GM21447 (cell line): ENCODE data around the gene HYAL1.
A peak's percentile ranks its signal among the peaks of the same experiment; 100 is the strongest.

Experiments used
- ATAC-seq: cut with Tn5 transposase; IDR thresholded peaks from one replicate; pipeline ENCODE4 v1.9.1; 2021; ENCODE audit not compliant: unreplicated experiment

Gene HYAL1

DNA sequence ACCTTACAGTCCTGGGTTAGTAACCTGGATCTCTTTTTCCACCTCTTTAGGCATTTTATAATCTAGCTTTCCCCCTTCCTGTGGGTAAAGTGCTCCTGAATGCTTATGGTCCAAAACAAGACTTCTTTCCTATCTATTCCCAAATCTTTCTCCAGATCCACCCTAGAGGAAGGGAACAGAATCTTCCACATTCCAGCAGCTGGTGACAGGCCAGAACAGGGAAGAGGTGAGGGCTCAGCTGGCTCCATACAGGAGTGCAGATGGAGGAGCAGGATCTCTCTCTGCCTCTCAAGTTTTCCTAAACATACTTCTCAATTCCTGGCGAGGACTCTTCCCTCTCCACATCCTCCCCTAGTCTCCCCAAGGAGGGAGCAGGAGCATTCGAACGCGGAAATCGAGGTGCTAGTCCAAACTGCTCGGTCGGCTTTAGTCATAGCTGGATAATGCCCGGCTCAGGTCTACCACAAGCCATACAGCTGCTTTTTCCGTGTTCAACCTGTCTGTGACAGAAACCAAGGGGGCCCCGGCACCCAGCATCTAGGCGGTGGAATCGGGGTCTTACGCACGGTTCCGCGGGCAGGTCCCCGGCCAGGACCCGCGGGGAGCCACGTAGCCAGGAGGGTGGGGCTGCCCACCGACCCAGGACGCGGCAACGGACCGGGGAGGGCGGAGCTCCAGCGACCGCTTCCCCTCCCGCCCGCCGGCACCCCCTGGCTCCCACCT is 33.2 kb upstream of the HYAL1 start:
- ATAC-seq, result peak; percentile 23

DNA sequence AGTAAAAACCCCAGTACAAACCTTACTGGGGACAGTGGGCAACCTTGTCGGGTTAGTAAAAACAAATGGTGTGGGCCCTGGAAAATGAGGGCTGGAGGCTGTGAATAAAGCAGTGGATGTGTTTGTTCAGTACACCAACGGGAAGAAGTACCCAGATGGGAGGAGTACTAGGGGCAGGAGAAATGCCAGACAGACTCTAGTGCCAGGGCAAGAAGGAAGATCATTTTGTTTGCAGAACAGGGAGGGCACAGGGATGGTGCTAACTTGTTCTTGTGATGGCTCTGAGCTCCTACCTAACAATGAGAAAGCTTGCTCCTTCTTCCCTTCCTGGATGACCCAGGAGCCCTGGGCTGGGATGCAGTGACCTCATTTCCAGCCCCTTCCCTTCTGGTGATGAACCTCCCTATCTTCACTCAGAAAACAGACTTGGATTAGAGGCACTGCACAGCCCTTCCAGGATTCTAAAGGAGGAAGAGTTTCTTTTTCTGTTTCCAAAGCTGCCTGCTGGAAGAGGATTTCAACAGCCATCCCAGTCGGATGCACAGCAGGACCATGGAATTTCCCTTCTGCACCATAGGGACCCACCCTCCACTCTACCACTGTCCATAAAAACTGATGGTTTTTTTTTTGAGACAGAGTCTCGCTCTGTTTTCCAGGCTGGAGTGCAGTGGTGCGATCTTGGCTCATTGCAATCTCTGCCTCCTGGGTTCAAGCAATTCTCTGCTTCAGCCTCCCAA is 31.1 kb upstream of the HYAL1 start:
- no peak for ATAC-seq

DNA sequence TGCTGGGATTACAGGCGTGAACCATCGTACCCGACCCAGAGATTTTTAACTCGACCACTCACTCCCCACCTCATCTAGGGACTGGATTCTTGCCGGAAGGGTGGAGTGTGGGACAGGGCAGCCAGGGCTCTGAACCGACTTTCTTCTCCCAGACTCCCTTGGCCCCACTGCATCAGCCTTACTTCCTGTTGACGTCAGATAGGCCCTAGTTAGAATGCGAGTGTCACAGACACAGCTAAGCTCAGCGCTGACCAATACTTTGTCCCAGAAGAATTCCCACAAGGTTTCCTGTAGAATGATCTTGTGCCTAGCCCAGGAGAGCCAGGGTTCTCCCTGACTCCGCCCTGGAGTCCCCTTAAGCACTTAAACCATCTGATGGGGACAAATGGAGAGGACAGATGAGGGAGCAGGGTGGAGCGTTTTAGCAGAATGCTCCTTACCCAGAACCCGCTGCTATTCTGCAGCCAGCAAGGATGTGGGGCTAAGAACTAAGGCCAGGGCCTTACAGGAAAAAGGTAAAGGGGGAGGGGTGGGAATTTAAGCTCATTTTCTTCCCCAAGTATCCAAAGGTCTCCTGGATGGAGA is 30.5 kb upstream of the HYAL1 start:
- ATAC-seq, result no peak

DNA sequence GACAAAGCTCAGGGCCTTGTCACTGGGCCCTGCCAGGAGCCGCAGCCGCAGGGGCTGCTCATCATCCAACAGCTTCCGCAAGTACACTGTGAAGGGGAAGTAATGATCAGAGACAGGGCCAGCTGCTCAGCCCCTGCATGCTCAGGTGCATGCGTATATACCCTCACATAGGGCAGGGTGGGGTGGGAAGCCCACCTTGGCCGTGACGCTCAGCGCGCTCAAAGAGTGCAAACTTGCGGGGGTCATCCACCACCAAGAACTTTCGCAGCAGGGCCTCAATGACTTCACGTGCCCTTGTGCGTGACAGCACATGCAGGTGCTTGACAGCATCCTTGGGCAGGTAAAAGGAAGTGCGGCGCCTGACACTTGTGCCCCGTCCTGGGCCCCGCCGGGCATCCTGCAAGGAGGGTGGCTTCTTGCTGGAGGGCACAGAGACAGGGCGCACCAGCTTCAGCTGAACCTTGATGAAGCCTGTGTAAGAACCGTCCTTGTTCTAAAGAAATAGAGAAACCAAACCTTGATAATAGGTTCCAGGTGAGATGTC is 28.1 kb upstream of the HYAL1 start:
- ATAC-seq, result no peak

DNA sequence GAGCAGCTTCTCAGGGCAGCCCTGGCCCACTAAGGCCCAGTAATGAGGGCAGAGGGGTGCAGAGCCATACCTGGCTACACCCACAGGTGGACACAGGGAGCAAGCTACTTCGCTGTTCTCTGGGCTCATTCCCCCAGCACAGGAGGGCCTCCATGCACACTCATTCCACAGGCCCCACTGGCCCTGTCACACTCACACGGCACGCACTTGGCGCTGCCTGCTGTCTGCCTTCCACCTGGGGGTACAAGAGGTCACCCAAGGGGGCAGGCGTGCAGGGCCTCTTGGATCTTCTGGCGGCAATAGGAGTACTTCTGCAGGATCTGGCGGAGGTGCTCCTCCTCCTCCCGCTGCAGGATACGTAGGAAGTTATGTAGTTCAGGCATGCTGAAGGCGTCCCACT is 27.0 kb upstream of the HYAL1 start:
- no peak for ATAC-seq

DNA sequence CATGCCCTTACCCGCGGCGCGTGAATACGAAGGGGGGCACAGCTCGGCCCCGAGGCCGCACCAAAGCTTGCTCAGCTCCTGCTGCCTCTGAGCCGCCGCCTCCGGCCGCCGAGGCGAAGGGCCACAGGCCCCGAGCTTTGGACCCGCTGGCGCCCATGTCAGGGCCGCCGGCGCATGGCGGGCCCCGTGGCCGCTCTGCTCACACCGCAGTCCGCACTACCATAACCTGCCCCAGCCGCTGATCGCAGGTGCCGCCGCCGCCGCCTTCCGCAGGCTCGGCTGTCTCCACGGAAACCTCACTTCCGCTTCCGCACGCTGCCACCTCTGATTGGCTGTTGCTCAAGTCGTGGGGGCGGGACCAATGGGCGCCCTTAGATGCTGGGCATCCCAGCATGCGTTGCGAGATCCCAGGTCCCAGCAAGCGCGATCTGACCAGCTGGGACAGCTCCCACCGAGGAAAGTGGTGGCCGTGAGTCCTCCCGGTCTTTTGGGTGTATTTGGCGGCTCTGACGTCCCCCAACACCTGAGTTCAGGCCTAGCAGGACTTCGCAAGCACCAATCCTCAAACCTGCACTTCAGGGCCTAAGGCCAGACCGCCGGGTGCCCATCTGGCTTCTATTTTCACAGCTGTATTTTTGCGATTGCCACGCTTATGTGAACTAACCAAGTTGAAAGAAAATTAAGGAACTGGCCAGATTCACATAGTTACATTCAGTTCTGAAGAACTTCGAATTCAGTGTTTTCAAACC is 24.7 kb upstream of the HYAL1 start, which contains the start of gene TUSC2:
Gene TUSC2, minus strand, starts transcription at position 281 of the 749 bp plus-strand sequence. Its CDS starts 124 bp downstream, at position 157.
- peak; percentile 85 for ATAC-seq

DNA sequence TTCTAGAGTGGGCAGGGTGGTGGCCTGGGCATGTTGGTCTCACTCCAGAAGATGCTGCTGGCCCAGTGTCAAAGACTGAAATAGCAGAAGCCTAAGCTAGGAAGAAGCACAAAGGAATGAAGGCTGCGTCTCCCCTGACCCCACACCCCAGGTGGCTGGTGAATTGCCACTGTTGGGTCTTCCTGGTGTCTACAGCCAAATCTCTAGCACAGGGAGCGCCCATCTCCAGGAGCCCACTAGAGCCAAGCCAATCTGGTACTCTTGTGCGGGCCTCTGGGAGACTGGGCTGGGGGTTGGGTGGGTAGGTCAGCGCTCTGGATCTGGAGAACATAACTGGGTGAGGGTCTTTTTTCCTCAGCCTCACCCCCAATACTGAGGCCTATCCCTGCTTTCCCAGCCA is 23.8 kb upstream of the HYAL1 start:
- no peak for ATAC-seq

DNA sequence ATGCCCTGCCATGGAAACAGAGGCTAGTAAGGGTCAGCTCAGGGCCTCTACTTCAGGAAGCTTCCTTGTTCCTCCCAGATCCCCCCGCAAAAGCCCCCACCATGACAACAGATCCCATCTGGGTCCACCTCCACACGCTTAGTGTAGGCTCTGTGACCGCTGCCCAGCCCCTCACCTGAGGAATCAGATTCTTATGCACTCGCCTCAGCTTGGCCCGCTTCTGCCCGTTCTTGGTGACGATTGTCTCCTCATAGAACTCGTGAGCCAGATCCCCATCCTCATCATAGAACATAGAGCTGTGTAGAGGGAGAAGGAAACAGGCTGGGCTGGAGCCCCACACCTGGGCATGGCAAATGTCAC is 22.8 kb upstream of the HYAL1 start:
- ATAC-seq, result no peak

DNA sequence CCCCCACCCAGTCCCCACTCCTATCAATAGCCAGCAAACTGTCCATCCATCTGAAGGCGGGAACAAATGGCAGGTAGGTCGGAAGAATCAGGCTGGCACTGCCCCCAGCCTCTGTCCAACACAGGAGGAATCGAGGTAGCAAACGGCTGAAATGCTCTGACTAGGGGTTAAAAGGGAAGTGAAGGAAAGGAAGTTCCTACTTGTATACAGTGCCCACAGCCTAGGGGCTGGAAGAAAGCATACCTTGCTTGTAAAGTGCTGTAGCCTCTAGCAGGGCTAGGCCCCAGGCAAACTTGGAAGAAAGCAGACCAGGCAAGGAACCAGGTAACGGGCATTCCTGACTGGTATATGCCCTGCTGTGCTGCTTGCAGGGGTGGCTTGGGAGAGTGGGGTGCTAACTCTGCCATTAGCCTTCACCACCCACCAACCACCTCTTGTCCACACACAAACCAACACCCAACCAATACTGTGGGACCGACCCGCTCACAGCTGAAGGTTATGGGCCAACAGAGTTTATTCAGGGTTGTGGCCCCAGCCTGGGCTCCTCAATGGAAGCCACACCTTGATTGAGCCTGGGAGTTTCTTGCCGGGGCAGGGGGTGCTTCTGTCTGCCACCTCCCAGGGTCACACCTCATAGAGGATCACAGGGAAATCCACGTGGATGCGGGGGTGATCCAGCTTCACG is 22.3 kb upstream of the HYAL1 start:
- ATAC-seq, result no peak

DNA sequence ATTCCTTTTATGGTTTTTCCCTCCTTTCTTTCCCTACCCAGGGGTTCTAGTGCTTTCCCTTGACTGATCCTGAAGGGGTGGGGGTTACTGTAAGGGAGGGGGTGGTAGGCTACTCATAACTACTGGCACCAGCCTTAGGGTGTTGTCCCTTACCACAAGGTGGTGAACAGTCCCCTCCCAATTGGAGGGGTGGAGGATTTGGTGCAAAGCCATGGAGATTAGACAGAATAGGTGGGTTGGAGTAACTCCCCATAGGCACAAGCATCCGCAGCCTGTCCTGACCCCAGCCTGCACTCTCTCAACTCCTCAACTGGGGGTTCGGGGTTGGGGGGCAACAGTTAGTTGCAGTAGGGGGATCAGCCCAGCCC is 21.7 kb upstream of the HYAL1 start:
- ATAC-seq, result no peak

DNA sequence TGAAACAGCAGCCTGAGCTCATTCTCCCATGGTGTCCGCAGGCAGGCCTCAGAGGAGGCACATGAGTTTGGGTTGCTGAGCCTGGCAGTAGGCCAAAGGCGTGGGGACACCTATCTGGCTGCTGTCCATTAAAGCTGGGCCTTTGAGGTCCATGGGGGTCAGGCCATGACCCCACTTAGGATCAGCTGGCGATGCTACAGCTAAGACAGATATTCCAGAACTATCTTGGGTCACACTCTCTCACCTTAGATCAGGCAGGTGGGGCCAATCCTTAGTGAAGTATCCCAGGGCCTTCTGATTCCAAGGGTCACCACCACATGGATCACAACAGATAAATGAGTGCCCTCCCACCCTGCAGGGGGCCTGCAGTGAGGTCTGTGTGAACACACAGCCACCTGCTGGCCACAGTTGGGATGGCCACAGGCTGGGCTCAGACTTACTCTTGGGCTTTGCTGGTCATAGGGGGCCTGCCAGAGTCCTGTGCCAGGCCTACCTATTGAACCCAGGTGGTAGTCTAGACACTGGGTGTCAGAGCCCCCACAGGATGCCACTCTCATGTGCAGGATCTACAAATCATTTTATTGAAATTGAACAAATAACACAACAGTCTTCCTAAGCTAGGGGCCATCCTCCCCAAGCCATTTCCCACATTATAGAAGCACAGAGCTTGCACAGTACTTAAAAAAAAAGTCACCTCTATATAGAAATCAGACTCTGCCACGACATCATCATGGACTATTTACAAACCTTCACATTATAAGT is 21.2 kb upstream of the HYAL1 start:
- ATAC-seq, result no peak

DNA sequence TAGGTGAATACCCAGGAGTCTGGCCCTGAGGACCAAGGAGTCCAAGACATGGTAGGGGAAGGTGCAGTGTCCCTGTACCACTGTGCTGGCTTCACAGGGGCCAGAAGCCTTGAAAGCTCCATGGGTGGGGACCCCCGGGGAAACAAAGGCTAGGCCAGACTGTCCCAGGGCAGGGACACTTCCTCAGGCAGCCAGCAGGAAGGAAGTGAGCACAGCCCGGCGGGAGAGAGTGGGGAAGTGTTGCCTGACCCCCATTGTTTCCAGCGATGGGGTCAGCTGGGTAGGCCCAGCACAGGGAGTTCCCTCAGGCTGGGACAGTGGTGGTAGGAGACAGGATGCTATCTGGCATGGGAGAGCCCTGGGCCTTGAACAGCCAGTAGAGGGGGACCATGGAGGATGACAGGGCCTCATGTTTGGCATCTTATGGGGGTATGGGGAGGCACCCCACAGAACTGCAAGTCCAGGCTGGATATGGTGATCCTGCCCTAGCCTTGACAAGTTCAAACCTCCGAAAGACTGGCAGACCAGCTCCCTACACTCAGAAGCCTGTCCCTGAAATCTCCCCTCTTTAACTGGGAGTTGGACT is 20.3 kb upstream of the HYAL1 start:
- ATAC-seq, result no peak

DNA sequence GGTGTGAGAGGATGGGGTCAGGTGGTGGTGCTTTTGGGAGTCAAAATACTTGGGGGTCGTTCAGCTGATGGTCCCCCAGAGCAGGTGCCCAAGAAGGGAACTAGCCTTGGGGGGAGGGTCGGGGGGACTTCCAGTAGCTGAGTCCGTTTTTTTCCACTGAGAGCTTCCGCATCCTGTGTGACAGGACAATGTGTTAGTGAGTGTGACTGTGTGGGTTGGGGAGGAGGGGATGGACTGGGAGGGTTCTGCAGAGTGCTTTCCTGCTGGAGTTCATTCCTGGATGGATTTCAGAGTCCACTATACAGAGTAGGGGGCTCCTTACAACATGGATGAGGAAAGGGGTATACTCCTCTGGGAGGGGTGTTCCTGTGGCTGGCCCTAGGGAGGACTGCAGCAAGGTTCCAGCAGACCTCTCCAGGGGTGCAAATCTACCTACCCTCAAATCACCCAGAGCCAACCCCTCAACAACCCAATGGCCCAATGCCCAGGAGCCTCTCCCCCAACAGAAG is 19.8 kb upstream of the HYAL1 start:
- ATAC-seq, result no peak

DNA sequence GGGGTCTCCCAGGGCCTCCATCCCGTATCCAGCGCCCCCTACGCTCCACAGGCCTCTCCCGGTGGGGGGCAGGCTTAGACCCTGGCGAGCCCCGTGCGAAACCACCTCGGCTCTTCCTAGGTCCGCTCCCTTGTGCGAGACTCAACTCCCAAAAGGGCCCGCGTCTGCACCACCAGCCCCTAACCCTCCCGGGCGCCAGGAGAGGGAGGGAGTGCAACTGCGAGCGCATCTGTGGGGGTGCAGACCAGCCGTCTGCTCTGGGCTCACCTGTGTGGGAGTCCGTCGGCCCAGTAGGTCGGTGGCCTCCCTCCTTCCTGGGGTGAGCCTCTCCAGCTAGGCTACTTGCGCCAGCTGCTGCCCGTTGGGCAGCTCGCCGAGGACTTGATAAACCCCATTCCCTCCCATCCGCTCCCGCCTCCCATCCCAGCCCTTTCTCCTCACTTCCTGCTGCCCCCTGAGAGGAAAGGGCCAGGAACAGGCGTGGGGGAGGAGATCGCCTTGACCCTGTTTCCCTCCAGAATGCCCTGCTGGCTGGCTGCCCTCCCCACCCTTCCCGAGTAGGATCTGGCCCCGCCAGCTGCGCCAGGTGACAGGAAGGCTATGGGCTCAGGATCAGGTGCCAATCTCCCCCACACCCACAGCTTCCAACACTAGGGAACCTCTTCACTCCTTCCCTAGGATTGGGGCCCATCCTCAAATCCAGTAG is 19.2 kb upstream of the HYAL1 start, which contains the start of gene HYAL2:
Gene HYAL2, minus strand, starts transcription at position 360 of the 706 bp plus-strand sequence. CDS start 2,256 bp downstream, outside the sequence.
- ATAC-seq, result no peak

DNA sequence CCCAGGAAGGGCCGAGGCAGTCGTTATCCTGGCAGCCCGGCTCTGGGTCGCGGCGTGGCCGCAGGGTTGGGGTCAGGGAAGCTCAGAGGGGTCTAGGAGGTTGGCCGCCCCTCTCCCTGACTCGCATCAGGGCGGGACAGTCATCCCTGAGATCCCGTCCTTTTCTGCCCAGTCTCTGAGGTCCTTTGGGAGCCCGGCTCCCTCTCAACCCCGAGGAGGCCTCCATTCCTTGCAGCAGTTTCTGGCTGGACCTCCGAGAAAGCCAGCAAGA is 18.7 kb upstream of the HYAL1 start:
- no peak for ATAC-seq

DNA sequence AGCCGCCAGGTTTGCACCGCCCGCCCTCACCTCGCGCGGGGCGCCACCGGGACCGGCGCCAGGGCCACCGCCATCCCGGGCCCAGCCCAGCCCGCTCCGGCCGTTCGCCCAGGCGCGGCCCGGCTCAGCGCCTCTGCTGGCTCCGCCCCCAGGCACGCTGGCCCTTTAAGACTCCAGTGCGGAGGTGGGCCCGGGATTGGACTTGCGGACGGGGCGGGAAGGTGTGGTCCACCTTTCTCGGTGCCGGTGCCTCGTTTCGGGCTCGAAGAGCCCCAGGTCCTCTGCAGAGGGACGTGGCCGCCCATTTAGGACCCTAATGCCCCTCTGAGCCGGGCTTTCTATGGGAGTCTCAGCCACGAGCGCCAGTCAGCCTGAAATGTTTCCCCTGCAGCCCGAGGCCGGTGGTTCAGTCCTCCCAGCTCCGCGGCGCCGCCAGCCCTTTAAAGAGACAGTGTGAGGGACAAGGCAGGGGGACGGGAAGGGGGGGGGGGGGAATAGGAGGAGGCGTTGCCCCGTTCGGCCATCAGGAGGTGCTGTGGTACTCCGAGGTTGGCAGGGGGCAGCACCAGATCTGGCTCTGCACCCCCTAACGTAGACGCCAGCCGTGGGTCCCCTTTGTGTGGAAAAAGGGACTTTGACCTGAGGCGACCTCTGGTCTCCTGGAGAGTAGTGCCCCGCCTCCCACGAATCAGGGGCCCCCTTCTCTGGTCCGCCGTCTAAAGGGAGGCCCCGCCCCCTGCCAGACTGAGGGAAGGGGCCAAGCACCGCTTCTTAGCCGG is 18.2 kb upstream of the HYAL1 start:
- ATAC-seq, result peak; percentile 81

DNA sequence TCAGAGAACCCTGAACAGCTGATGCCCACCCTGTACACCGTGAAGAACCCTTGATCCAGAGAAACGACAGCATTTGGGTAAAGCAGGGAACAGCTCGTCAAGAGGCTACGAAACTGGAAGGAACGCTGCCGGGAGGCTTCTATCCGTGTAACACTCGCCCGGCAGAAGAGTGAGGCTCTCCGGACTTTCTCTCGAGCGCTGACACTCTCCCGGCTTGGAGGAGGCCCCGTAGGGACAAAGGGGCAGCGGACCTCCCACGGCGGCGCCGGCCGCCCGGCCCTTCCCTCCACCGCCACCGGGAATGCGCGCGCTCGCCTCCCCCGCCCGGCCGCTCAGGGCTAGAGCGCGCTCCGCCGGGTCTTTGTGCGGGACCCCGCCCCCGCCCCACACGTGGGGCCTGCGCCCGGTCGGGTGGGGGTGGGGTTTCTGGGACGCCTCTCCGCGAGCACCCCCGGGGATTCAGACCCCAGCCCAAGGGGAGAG is 17.5 kb upstream of the HYAL1 start:
- ATAC-seq, result peak; percentile 55
